ENCODE data around the gene RHBG.
"Not testable (repeated sequence)": the region's sequence is repeated elsewhere in the genome, so short reads cannot be mapped to it uniquely, and the experiment has no call there.

The RHBG gene

DNA sequence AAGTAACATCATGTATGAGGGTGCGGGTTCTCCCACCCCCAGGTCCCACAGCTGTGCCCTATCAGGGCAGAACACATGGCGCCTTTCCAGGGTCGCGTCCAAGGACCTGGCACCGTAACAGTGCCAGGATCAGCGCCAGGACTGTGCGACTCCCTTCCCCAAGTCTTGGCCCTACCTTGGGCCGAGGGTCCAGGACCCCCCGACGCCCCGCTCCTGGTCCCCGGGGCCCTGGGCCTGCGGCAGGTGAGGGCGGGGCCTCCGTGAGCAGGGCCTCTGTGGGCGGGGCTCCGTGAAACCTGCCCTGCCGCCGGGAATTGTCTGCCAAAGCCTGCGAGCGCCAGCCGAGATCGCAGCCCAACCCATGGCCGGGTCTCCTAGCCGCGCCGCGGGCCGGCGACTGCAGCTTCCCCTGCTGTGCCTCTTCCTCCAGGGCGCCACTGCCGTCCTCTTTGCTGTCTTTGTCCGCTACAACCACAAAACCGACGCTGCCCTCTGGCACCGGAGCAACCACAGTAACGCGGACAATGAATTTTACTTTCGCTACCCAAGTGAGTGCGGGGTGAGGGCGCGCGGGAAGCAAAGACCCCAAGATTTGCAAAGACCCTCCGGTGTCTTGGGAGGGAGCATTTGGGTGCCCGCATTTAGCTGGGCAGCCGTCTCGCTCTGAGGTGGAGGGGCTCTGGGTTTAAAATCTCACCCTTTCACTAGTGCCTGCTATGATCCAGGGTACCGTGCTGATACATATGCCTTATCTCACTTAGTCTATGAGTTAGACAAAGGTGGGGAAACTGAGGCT is at the start of gene RHBG:
TSS of gene RHBG (plus strand) at position 323 of the 796 bp plus-strand sequence. CDS start at position 362, 39 bp downstream.
- H3K4me3 Mint-ChIP-seq, result peak within 1 kb of the TSS; percentile 55
- no peaks in the 10 kb centered on the region for H3K36me3 Mint-ChIP-seq
- no peaks in the 10 kb centered on the region for H3K9me3 Mint-ChIP-seq
- H3K27me3 Mint-ChIP-seq, result peaks cover 92% of the 10 kb centered on the region
- peak; percentile 40 for DNase-seq
- CTCF ChIA-PET, result interaction anchor here (1.1 to 5.5 kb wide), 2 partner anchors 9 to 16 kb away, joined by 3 to 39 read pairs; no protein-coding TSS in a partner anchor
- H3K4me1 Mint-ChIP-seq, result peaks cover 3% of the 10 kb centered on the region
- no peak within 1 kb of the TSS for H3K27ac Mint-ChIP-seq

DNA sequence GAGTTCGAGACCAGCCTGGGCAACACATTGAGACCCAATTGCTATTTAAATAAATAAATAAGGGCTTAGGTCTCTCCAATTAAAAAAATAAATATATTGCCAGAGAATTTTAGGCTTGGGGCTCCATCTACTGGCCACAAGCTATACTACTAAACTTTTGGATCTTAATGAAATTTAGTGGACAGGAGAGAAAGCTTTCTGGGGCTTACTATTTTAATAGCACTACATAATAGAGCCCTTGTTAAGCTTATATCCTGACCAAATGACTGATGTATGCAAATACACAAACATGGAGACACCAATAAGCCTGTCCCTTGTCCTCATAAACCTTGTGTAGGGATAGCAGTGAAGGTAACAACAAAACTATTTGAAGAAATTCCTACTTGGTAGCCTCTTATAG is 49.3 kb upstream of the RHBG start:
- CTCF ChIA-PET, result interaction anchor here (0.7 to 4.7 kb wide), 23 partner anchors 12 to 235 kb away, joined by 3 to 73 read pairs (median 4); partner anchors contain the start of genes SMG5 and TMEM79
- no peaks in the 10 kb centered on the region for H3K9me3 Mint-ChIP-seq
- peak; percentile 49 for DNase-seq
- no peaks in the 10 kb centered on the region for H3K27me3 Mint-ChIP-seq
- H3K4me3 Mint-ChIP-seq, result no peak overlapping the region
- no peaks in the 10 kb centered on the region for H3K4me1 Mint-ChIP-seq
- peaks cover 44% of the 10 kb centered on the region for H3K36me3 Mint-ChIP-seq
- H3K27ac Mint-ChIP-seq, result no peak overlapping the region

DNA sequence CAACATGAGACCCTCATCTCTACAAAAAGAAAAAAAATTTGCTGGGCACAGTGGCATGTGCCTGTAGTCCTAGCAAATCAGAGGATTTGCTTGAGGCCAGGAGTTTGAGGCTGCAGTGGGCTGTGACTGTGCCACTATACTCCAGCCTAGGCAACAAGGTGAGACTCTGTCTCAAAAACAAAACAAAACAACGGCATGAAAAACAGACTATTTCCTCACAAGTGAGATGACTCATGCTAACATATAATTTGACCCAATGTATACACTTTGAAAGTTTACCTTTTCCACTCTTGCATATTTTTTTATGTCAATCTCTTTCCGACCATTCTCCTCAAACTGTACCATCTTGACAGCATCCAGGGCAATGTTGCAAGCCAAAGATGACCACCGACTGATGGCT is 48.5 kb upstream of the RHBG start:
- CTCF ChIA-PET, result interaction anchor here (1.2 to 4.7 kb wide), 4 partner anchors 11 to 230 kb away, joined by 3 to 73 read pairs (median 4); no protein-coding TSS in a partner anchor
- Mint-ChIP-seq H3K9me3 (no peaks in the 10 kb centered on the region), H3K4me3 (no peak overlapping the region), H3K27ac (no peak overlapping the region), H3K4me1 (no peaks in the 10 kb centered on the region), H3K36me3 (peaks cover 43% of the 10 kb centered on the region), H3K27me3 (no peaks in the 10 kb centered on the region)
- DNase-seq, result no peak

DNA sequence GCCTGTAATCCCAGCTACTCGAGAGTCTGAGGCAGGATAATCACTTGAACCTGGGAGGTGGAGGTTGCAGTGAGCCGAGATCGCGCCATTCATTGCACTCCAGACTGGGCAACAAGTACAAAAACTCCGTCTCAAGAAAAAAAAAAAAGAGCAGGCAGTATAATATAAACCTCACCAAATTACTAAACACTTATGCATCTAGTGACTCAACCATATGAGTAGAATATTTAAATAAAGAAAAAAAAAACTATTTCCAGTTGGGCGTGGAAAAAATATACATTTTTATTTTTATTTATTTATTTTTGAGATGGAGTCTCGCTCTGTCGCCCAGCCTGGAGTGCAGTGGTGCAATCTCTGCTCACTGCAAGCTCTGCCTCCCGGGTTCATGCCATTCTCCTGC is 45.8 kb upstream of the RHBG start:
- CTCF ChIA-PET, result interaction anchor here (1.2 to 1.9 kb wide), 3 partner anchors 177 to 226 kb away, joined by 3 to 6 read pairs (median 4); no protein-coding TSS in a partner anchor
- not testable (repeated sequence) for H3K27me3 Mint-ChIP-seq, H3K4me3 Mint-ChIP-seq, H3K9me3 Mint-ChIP-seq, H3K27ac Mint-ChIP-seq, DNase-seq, H3K4me1 Mint-ChIP-seq
- peaks cover 36% of the 10 kb centered on the region for H3K36me3 Mint-ChIP-seq

DNA sequence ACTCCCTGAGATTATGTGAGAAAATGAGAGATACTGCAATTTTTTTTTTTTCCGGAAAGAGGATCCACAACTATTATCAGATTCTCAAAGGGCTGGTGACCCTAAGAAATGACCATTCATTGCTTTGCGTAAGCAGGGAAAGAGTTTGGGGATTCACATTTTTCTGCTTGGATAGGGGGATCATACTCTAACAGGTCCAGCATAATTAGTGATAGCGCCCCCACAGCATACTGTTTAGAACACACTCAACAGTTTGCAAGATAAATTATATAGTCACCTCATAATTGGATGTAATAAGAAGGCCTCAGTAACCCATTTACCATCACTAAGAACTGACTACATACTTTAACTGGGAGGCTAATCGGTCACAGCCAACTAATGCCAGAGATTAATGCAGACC is 32.8 kb upstream of the RHBG start:
- Mint-ChIP-seq H3K36me3 (peaks cover 36% of the 10 kb centered on the region), H3K4me3 (peak overlapping the region; percentile 92)
- no peak for DNase-seq

GRCh38 chr1:156337052-156337887 is 31.7 kb upstream of the RHBG start:
- H3K9me3 Mint-ChIP-seq, result no peaks in the 10 kb centered on the region
- H3K36me3 Mint-ChIP-seq, result peaks cover 32% of the 10 kb centered on the region
- H3K27ac Mint-ChIP-seq, result peak overlapping the region; percentile 98
- H3K4me3 Mint-ChIP-seq, result peak overlapping the region; percentile 92
- CTCF ChIA-PET, result interaction anchor here (0.6 to 1.9 kb wide), 2 partner anchors 15 to 379 kb away, joined by 4 to 5 read pairs; no protein-coding TSS in a partner anchor
- peak; percentile 43 for DNase-seq
- H3K4me1 Mint-ChIP-seq, result peaks cover 39% of the 10 kb centered on the region
- no peaks in the 10 kb centered on the region for H3K27me3 Mint-ChIP-seq

More for the DNA sequence above, 32.8 kb upstream of the RHBG start:
- no peaks in the 10 kb centered on the region for H3K9me3 Mint-ChIP-seq
- H3K27me3 Mint-ChIP-seq, result no peaks in the 10 kb centered on the region
- H3K4me1 Mint-ChIP-seq, result peaks cover 39% of the 10 kb centered on the region
- CTCF ChIA-PET, result interaction anchor here (0.7 kb wide), 1 partner anchor 30 kb away, joined by 3 read pairs; no protein-coding TSS in a partner anchor
- H3K27ac Mint-ChIP-seq, result peak overlapping the region; percentile 64

- H3K27ac Mint-ChIP-seq, result peak overlapping the region; percentile 98
- CTCF ChIA-PET, result interaction anchor here (0.6 to 1.9 kb wide), 2 partner anchors 16 to 380 kb away, joined by 4 to 5 read pairs; no protein-coding TSS in a partner anchor
- no peak for DNase-seq
- no peaks in the 10 kb centered on the region for H3K27me3 Mint-ChIP-seq
- peaks cover 32% of the 10 kb centered on the region for H3K36me3 Mint-ChIP-seq
- H3K4me1 Mint-ChIP-seq, result peaks cover 39% of the 10 kb centered on the region
- H3K9me3 Mint-ChIP-seq, result no peaks in the 10 kb centered on the region
- H3K4me3 Mint-ChIP-seq, result peak overlapping the region; percentile 92
Measured at GRCh38 chr1:156337888-156338179, 31.2 kb upstream of the RHBG start.

DNA sequence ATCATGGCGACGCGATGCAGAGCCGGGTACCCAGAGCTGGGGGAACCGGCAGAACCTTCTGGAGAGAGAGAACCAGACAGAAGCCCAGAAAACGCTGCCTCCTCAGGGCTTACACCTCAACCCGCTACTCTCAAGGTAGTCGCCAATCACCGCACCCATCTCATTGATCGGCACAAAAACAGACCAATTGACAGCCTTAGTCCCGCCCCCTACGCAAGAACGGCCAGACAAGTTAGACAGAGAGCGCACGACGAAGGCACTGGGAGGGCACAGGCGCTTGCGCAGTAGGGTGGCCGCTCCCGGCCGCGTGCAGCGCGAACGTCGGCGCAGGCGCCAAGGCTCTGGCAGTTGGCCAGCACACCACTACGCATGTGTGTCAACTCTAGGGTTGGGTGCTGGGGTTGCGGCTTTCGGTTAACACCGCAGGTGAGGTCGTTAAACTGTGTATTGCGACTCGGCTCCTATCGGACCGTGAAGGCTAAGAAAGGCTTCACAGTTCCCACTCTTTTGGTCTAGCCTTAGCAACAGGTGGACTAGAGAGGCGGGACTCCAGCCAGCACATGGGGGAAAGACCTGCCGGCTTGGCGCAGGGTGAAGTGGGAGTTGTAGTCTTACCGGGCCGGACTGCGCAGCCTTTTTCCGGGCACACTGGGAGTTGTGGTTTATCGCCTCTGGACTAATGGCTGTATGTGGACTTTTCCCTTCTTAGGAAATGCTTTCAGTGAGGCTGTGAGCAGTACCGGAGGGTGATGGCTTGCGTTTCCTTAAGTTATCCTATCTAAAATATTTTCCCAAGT is 30.6 kb upstream of the RHBG start, which contains the start of the genes CCT3 and TSACC:
TSS of gene CCT3 (minus strand) at position 113 of the 797 bp plus-strand sequence. CDS start at position 5, 108 bp downstream.
TSS of gene TSACC (plus strand) at position 347 of the 797 bp plus-strand sequence. CDS start 1,232 bp downstream, outside the sequence.
- Mint-ChIP-seq H3K36me3 (peaks cover 30% of the 10 kb centered on the region), H3K9me3 (no peaks in the 10 kb centered on the region), H3K27me3 (peaks cover 5% of the 10 kb centered on the region), H3K4me1 (peaks cover 39% of the 10 kb centered on the region), H3K4me3 (peak within 1 kb of the TSS; percentile 92), H3K27ac (peak within 1 kb of the TSS; percentile 98)
- peak; percentile 99 for DNase-seq
- CTCF ChIA-PET, result interaction anchor here (0.6 to 1.9 kb wide), 2 partner anchors 16 to 380 kb away, joined by 4 to 5 read pairs; no protein-coding TSS in a partner anchor

DNA sequence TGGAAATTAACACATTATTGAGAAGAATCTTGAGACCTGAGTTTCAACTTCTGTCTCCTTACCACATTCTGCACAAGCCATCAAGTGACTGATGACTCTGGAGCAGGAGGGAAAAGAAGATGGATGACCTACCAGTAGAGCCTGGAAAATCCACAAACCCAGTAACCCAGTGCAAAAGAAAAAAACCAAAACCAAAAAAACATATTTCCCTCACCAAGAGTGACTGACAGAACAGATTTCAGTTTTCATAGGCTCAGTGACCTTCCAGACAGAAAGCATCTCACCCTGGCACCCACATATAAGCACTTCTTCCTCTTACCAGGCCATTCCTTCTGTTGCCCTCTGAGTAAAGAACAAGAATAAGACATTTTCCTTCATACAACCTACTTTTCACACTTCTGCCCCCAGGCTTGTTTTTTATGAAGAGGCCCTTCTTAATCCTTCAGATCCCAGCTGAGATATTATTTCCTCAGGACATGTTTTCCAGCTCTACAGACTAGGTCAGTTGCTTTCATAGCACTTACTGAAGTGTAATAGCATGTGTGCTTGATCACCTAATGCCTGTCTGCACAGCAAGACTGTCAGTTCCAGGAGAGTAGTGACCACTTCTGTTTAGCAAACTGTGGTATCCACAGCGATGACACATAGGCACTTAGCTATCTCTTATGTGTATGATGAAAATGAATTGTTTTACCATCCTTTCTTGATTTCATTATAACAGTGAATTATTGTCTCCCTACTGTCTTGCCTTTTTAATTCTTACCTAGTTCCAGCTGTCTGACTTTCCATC is 26.6 kb upstream of the RHBG start:
- CTCF ChIA-PET, result interaction anchor here (1.1 to 1.4 kb wide), 3 partner anchors 9 to 44 kb away, joined by 3 to 5 read pairs (median 4); no protein-coding TSS in a partner anchor
- Mint-ChIP-seq H3K36me3 (peaks cover 2% of the 10 kb centered on the region), H3K9me3 (no peaks in the 10 kb centered on the region), H3K4me1 (peaks cover 11% of the 10 kb centered on the region), H3K27me3 (peaks cover 25% of the 10 kb centered on the region), H3K27ac (no peak overlapping the region), H3K4me3 (no peak overlapping the region)
- no peak for DNase-seq

DNA sequence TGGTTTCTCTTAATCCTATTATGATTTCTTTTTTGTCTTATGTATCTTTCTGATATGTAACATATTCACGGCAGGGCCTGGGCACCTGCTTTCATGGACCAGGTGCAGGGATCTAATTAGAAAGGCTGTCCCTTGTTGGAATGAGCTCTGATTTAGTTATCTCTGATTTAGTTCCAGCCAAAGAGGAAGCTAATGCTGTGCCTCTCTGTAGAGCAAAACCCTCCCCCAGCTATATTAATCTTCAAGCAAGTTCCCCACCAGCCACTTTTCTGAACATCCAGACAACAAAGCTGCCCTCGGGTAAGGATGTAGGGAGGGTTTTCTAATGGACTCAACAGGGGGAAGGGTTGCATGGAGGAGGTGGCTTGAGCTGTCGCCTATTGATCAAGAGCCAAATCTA is 24.6 kb upstream of the RHBG start:
- peaks cover 28% of the 10 kb centered on the region for H3K27me3 Mint-ChIP-seq
- no peak for DNase-seq
- CTCF ChIA-PET, result interaction anchor here (1.0 to 1.1 kb wide), 3 partner anchors 12 to 102 kb away, joined by 3 to 5 read pairs (median 4); no protein-coding TSS in a partner anchor
- no peak overlapping the region for H3K27ac Mint-ChIP-seq
- no peaks in the 10 kb centered on the region for H3K36me3 Mint-ChIP-seq
- no peak overlapping the region for H3K4me3 Mint-ChIP-seq
- no peaks in the 10 kb centered on the region for H3K9me3 Mint-ChIP-seq
- H3K4me1 Mint-ChIP-seq, result peaks cover under 1% of the 10 kb centered on the region

GRCh38 chr1:156346035-156346434 is 23.0 kb upstream of the RHBG start:
- H3K9me3 Mint-ChIP-seq, H3K27ac Mint-ChIP-seq, H3K4me1 Mint-ChIP-seq, DNase-seq, H3K36me3 Mint-ChIP-seq, H3K4me3 Mint-ChIP-seq, CTCF ChIA-PET: not testable (repeated sequence)
- peaks cover 28% of the 10 kb centered on the region for H3K27me3 Mint-ChIP-seq

DNA sequence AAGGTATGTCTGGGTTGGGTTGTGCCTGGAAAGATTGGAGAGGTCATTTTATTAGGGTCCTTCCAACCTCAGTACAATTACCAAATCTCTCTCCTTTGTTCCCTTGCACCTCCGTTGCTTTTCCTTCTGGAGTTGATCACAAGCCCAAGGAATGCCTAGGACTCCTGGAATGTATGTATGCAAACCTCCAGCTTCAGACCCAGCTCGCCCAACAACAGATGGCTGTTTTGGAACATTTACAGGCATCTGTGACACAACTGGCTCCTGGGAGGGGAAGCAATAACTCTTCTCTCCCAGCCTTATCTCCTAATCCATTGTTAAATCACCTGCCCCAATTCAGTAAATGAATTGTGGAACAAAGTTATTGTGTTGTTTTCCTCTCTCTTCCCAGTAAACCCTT is 22.4 kb upstream of the RHBG start:
- DNase-seq, result no peak
- Mint-ChIP-seq H3K36me3 (no peaks in the 10 kb centered on the region), H3K4me1 (peaks cover 3% of the 10 kb centered on the region), H3K4me3 (no peak overlapping the region), H3K27ac (no peak overlapping the region), H3K9me3 (no peaks in the 10 kb centered on the region), H3K27me3 (peaks cover 28% of the 10 kb centered on the region)
- CTCF ChIA-PET, result no interaction called here

All from activated naive CD4-positive, alpha-beta T cell treated with anti-CD3 and anti-CD28 coated beads, Interleukin-2, amount 10 ng/mL, durations not matched to agents 7 days and 5 days (primary cell).